Prostate gland (tissue), 2 donors: ENCODE data around the gene ZNF319.

Experiments
- CTCF ChIP-seq, 4 experiments: fragments of 200-600 bp in 2 of 4; fragments of 450-650 bp in 2 of 4; sonication (generic) in 2 of 4; IDR thresholded peaks; 1 replicate in 3 of 4; 2 replicates in 1 of 4; pipeline ENCODE4 v1.5.1; 2016 to 2019; ENCODE audit warnings: antibody characterized with exemption in 4 of 4, mild to moderate bottlenecking in 2 of 4, moderate library complexity in 2 of 4
- POLR2AphosphoS5 ChIP-seq: sonication (generic); formaldehyde crosslinking; IDR thresholded peaks from one replicate; pipeline ENCODE4 v1.6.1; 2017; ENCODE audit warnings: antibody characterized with exemption

GRCh38 chr16:57957673-57958392 lies 42.6 kb downstream of the ZNF319 start:
- TF ChIP-seq CTCF (IDR thresholded peaks at IDR 0.05) (no peak), POLR2AphosphoS5 (no peak)
